GM06990 (cell line): ENCODE results near the gene CCDC187.

ENCODE experiments used
- DNase-seq: peaks from one replicate; pipeline ENCODE4 v3.0.0-alpha.2; 2011; ENCODE audit not compliant: insufficient read length; ENCODE audit errors: extremely low read depth
- H3K27me3 ChIP-seq: replicated peaks from 2 replicates; pipeline ENCODE4 v1.6.0; 2011; ENCODE audit warnings: low read length; ENCODE audit not compliant: control insufficient read depth, insufficient read depth
- H3K36me3 ChIP-seq: 2 replicates; pipeline ENCODE4 v1.5.1; 2011; ENCODE audit warnings: low read length; ENCODE audit not compliant: control insufficient read depth, insufficient read depth
- H3K4me3 ChIP-seq: replicated peaks from 2 replicates; pipeline ENCODE4 v1.5.1; 2011; ENCODE audit warnings: low read depth, mild to moderate bottlenecking, control low read depth, low read length
- CTCF ChIP-seq: IDR thresholded peaks from 2 replicates; pipeline ENCODE4 v1.5.1; 2011; ENCODE audit warnings: low read length, control low read depth, mild to moderate bottlenecking, inconsistent platforms; ENCODE audit not compliant: insufficient read depth, poor library complexity, severe bottlenecking

CCDC187 gene

DNA sequence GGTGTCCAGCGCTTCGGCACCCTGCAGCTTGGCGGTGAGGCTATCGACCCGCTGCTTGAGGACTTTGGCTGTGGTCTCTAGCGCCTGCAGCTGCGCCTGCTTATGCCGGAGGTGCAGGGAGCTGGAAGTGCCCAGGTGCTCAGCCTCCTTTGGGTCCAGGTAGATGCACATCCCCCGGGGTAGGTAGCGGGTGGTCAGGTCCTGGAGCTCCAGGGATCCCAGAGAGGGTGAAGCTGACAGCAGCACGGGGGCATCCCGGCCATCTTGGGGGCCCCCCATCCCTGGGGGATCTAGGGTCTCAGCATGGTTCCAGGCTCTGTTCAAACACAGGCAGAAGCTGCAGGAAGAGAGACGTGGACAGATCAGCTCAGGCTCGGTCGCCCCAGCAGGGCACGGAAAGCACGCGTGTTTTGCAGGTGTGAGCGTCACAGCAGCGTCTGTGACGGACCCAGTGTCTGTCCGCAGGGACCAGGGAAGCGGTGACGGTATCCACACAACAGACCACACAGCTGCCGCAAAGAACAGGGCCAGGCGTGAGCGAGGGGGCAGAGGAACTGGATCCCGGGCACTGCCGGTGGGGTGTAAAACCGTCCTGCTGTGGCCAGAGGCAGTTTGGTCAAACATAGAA, 17.4 kb downstream of the CCDC187 start:
- no peak overlapping the region for H3K4me3 ChIP-seq
- no peaks in the 10 kb centered on the region; the same call in 1 of the 2 replicates for H3K27me3 ChIP-seq
- no peak for TF ChIP-seq CTCF
- no peaks in the 10 kb centered on the region for H3K36me3 ChIP-seq
- DNase-seq: no peak

GRCh38 chr9:136285501-136286358, 18.2 kb downstream of the CCDC187 start:
- no peak for DNase-seq
- H3K4me3 ChIP-seq: no peak overlapping the region
- H3K36me3 ChIP-seq: no peaks in the 10 kb centered on the region
- no peaks in the 10 kb centered on the region; the same call in 1 of the 2 replicates for H3K27me3 ChIP-seq
- no peak for TF ChIP-seq CTCF

DNA sequence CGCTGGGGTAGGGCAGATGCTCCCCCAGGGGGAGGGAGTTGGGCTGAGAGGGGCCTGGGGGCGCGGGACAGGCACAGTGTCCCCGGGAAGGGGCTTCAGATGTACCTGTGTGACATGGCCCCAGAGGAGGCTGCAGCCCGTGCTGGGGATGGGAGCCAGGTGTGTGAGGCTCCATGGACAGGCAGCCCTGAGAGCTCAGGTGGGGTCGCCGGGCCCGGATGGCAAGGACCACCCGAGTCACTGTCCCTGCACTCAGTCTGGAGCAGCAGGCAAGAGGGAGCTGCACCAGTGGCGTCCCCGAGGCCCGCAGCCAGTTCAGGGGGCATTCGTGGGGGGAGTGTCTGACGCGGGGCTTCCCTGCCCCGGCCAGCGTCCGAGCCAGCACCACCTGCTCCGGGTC, 18.9 kb downstream of the CCDC187 start:
- no peak for DNase-seq
- no peak for TF ChIP-seq CTCF
- Histone ChIP-seq H3K36me3 (no peaks in the 10 kb centered on the region), H3K4me3 (no peak overlapping the region), H3K27me3 (no peaks in the 10 kb centered on the region; the same call in 1 of the 2 replicates)

GRCh38 chr9:136284311-136284710, 19.6 kb downstream of the CCDC187 start:
- no peak for DNase-seq
- TF ChIP-seq CTCF: no peak
- Histone ChIP-seq H3K27me3 (no peaks in the 10 kb centered on the region; the same call in 1 of the 2 replicates), H3K4me3 (no peak overlapping the region), H3K36me3 (no peaks in the 10 kb centered on the region)

DNA sequence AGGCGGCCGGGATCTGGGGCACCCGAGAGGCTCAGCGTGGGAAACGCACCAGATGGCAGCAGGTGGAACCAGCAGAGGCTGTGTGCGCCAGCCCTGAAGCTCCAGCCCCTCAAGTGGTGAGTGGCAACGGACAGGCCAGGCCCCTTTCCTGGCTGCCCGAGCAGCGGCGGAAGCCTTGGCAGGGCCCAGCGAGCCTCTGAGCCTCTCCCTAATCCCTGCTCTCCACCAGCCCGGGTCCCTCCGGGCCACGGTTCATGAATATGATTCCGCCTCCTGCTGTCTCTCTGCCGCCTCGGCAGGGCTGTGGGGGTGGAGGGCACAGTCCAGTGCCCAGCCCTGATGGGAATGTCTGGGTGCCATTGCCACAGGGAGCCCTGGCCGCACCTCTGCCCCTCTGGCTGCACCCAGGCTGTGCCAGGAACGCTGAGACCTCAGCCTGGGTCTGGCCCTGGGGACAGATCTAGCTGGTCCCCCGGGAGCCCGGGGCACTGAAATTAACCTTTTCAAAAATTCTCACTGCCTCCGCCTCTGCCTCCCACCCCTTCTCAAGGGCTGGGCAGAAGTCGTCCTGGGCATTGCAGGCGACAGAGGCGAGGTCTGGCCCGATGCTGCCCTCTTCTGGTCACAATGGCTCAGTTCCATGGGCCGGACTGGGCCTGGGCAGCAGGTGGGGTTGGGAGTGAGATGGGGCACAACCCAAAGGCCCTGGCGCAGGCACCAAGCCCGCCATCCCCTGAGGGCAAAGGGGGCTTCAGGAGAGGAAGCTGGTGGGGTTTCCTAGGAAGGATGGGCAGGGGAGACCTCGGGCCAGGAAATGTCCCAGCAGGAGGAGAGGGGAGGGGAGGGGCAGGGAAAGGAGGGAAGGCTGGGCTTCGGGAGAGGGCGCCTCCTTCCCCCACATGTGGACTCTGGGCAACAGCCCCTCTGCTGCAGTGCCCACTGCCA, 20.3 kb downstream of the CCDC187 start:
- Histone ChIP-seq H3K4me3 (peak overlapping the region; percentile 40), H3K36me3 (no peaks in the 10 kb centered on the region), H3K27me3 (no peaks in the 10 kb centered on the region; the same call in 1 of the 2 replicates)
- DNase-seq: peak; percentile 62
- TF ChIP-seq CTCF: peak; percentile 93
